Fibroblast of lung (primary cell): Measurements from ENCODE around the gene TCHP. TPM values are rescaled to one million over a fixed set of nuclear protein-coding genes. Genes with fewer than 3 reads are reported as not detected.

Experiments used
- DNase-seq, 2 donors: peaks; one replicate each; pipeline versions ENCODE4 v3.0.0 to v3.0.0-alpha.2; 2010; ENCODE audit warnings: low read depth in 2 of 2
- H2AFZ ChIP-seq: 2 replicates; pipeline ENCODE4 v1.5.1; 2012; ENCODE audit warnings: low read length, control low read depth, inconsistent platforms
- H3K27ac ChIP-seq: 2 replicates; pipeline ENCODE4 v1.5.1; 2011; ENCODE audit warnings: low read length, control low read depth; ENCODE audit not compliant: insufficient read depth
- H3K27me3 ChIP-seq: 2 replicates; pipeline ENCODE4 v1.5.1; 2011; ENCODE audit warnings: mild to moderate bottlenecking, low read length; ENCODE audit not compliant: control insufficient read depth, insufficient read depth
- H3K36me3 ChIP-seq: 2 replicates; pipeline ENCODE4 v1.5.1; 2011; ENCODE audit warnings: low read length; ENCODE audit not compliant: control insufficient read depth, insufficient read depth
- H3K4me1 ChIP-seq: 2 replicates; pipeline ENCODE4 v1.5.1; 2011; ENCODE audit warnings: low read length; ENCODE audit not compliant: control insufficient read depth, insufficient read depth; ENCODE audit errors: extremely low read depth
- H3K4me2 ChIP-seq: 2 replicates; pipeline ENCODE4 v1.5.1; 2011; ENCODE audit warnings: low read length, control low read depth; ENCODE audit not compliant: insufficient read depth; ENCODE audit errors: extremely low read depth
- H3K4me3 ChIP-seq, 4 experiments: fragments of 200-600 bp in 1 of 4; sonication (generic) in 1 of 4; replicated peaks in 1 of 4; 2 replicates each; pipeline ENCODE4 v1.5.1; 2011 to 2016; ENCODE audit warnings: low read length in 4 of 4, low read depth in 3 of 4, mild to moderate bottlenecking in 3 of 4, control low read depth in 2 of 4, inconsistent platforms in 1 of 4, mixed read lengths in 1 of 4; ENCODE audit not compliant: insufficient read depth in 1 of 4; ENCODE audit errors: control extremely low read depth in 1 of 4
- H3K79me2 ChIP-seq: 2 replicates; pipeline ENCODE4 v1.5.1; 2012; ENCODE audit warnings: mild to moderate bottlenecking, low read length, inconsistent platforms; ENCODE audit not compliant: control insufficient read depth, insufficient read depth
- H3K9ac ChIP-seq: 2 replicates; pipeline ENCODE4 v1.5.1; 2011; ENCODE audit warnings: mild to moderate bottlenecking, low read length, control low read depth; ENCODE audit not compliant: insufficient read depth
- H3K9me3 ChIP-seq: 2 replicates; pipeline ENCODE4 v1.5.1; 2012; ENCODE audit warnings: low read depth, low read length; ENCODE audit not compliant: control insufficient read depth, insufficient read depth
- H4K20me1 ChIP-seq: 2 replicates; pipeline ENCODE4 v1.5.1; 2011; ENCODE audit warnings: low read length; ENCODE audit not compliant: control insufficient read depth, insufficient read depth; ENCODE audit errors: extremely low read depth
- EZH2 ChIP-seq: IDR thresholded peaks from 2 replicates; pipeline ENCODE4 v1.5.1; 2012; ENCODE audit warnings: low read length, control low read depth, mild to moderate bottlenecking; ENCODE audit errors: missing control alignments
- polyA plus RNA-seq, 2 donors: library from polyadenylated mRNA; depleted of rRNA in 1 of 2; stranded (reverse) in 1 of 2; unstranded in 1 of 2; fragments of >200 nt; gene quantifications; 2 replicates each; pipeline ENCODE4 v1.2.1, GENCODE V29; 2011 to 2012; ENCODE audit warnings: missing spikeins in 1 of 2
- total RNA-seq: library from RNA; depleted of rRNA; stranded (reverse); fragments of >200 nt; gene quantifications from 2 replicates; pipeline ENCODE4 v1.2.1, GENCODE V29; 2014
- TF ChIP-seq, protein P1 (sequence below), 2 donors: IDR thresholded peaks in 1 of 2; conservative IDR thresholded peaks in 1 of 2; 1 replicate in 1 of 2; 2 replicates in 1 of 2; pipeline ENCODE4 v1.5.1; 2011 to 2012; ENCODE audit warnings: low read length in 2 of 2, control low read depth in 1 of 2, inconsistent platforms in 1 of 2, low read depth in 1 of 2, mild to moderate bottlenecking in 1 of 2

The TCHP gene
- total and polyA plus RNA-seq, 2 donors (not counting 1 experiment from before 2014, with no cell fraction given), result 9.4 to 10.3 TPM

DNA sequence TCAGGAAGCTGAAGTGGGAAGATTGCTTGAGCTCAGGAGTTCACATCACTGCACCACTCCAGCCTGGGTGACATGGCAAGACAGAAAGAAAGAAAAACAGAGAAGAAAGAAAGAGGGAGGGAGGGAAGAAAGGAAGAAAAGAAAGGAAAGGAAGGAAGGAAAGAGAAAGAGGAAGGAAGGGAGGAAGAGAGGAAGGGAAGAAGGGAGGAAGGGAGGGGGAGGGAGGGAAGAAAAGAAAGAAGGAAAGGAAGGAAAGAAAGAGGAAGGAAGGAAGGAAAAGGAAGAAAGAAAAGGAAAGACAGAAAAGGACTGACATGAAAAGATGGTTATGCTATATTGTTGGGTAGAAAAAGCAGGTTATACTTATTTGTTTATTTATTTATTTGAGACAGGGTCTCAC is 23.7 kb upstream of the TCHP start:
- Histone ChIP-seq H3K27me3 (no peaks in the 10 kb centered on the region), H3K27ac (no peak overlapping the region), H3K4me1 (peaks cover 14% of the 10 kb centered on the region), H3K79me2 (peaks cover 47% of the 10 kb centered on the region), H3K36me3 (no peaks in the 10 kb centered on the region), H3K4me2 (no peak overlapping the region), H3K9ac (no peak overlapping the region), H3K9me3 (no peaks in the 10 kb centered on the region), H4K20me1 (no peaks in the 10 kb centered on the region), H2AFZ (no peak overlapping the region), H3K4me3 (no peak overlapping the region)
- TF ChIP-seq, protein P1, sequence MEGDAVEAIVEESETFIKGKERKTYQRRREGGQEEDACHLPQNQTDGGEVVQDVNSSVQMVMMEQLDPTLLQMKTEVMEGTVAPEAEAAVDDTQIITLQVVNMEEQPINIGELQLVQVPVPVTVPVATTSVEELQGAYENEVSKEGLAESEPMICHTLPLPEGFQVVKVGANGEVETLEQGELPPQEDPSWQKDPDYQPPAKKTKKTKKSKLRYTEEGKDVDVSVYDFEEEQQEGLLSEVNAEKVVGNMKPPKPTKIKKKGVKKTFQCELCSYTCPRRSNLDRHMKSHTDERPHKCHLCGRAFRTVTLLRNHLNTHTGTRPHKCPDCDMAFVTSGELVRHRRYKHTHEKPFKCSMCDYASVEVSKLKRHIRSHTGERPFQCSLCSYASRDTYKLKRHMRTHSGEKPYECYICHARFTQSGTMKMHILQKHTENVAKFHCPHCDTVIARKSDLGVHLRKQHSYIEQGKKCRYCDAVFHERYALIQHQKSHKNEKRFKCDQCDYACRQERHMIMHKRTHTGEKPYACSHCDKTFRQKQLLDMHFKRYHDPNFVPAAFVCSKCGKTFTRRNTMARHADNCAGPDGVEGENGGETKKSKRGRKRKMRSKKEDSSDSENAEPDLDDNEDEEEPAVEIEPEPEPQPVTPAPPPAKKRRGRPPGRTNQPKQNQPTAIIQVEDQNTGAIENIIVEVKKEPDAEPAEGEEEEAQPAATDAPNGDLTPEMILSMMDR (conservative IDR thresholded peaks at IDR 0.05 in 1 of 2, IDR thresholded peaks at IDR 0.05 in 1 of 2; ENCODE audit: low read depth in 1 of 2, low read length in 2 of 2), result no peak
- no peak for TF ChIP-seq EZH2
- DNase-seq, result no peak

DNA sequence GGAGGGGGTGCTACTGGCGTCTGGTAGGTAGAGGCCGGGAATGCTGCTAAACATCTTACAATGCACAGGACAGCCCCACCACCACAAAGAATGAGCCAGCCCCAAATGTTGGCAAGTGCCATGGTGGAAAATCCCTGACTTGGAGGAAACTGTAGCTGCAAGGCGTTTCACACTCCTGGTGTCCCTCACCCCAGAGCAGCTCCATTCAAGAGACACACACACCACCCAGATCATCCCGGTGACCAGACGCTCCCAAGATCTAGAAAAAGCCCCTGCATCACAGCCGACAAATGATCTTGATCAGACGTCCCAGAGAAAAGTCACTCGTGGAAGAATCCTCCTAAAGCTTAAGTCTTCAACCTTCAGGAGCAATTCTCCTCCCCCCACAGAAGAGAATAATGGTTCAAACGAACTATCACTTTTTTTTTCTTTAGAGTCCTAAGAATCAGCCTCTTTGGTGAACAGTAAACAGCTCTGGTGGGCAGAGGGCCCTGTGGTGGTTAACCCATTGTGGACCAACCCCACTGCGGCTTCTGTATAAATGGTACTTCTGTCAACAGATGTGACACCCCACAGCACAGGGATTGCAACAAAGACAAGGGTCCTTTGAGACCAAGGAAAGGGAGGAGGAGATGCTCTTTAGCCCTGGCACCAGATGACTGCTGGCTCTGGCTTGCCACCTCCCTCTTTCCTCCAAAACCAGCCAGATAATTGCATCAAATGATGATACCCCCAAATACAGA is 22.4 kb upstream of the TCHP start:
- DNase-seq, result no peak
- no peaks in the 10 kb centered on the region for H4K20me1 ChIP-seq
- H3K9ac ChIP-seq, result no peak overlapping the region
- no peaks in the 10 kb centered on the region for H3K36me3 ChIP-seq
- H3K4me1 ChIP-seq, result peaks cover 7% of the 10 kb centered on the region
- H3K27ac ChIP-seq, result no peak overlapping the region
- peaks cover 45% of the 10 kb centered on the region for H3K79me2 ChIP-seq
- H2AFZ ChIP-seq, result no peak overlapping the region
- no peak for TF ChIP-seq EZH2
- TF ChIP-seq, protein P1 (conservative IDR thresholded peaks at IDR 0.05 in 1 of 2, IDR thresholded peaks at IDR 0.05 in 1 of 2; ENCODE audit: low read depth in 1 of 2, low read length in 2 of 2), result no peak
- no peaks in the 10 kb centered on the region for H3K27me3 ChIP-seq
- H3K4me2 ChIP-seq, result peak overlapping the region; percentile 7
- no peaks in the 10 kb centered on the region for H3K9me3 ChIP-seq
- H3K4me3 ChIP-seq, result no peak overlapping the region

DNA sequence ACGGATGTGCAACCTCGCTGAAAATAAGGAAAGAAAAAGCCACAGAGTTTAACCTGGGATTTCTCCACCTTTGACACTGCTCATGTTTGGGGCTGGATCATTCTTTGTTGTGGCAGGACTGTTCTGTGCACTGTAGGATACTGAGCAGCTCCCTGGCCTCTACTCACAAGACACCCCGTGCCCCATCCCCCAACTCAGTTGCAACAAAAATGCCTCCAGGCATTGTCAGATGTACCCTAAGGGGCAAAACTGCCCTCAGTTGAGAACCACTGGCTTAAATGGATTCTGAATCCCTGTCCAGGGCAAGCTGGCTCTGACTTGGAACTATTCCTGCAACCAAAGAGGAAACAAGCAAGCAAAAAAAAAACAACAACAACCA is 21.8 kb upstream of the TCHP start:
- peaks cover 7% of the 10 kb centered on the region for H3K4me1 ChIP-seq
- no peak for DNase-seq
- H3K79me2 ChIP-seq, result peaks cover 45% of the 10 kb centered on the region
- no peak overlapping the region for H3K4me3 ChIP-seq
- TF ChIP-seq, protein P1 (conservative IDR thresholded peaks at IDR 0.05 in 1 of 2, IDR thresholded peaks at IDR 0.05 in 1 of 2; ENCODE audit: low read depth in 1 of 2, low read length in 2 of 2), result no peak
- TF ChIP-seq EZH2, result no peak
- H3K36me3 ChIP-seq, result no peaks in the 10 kb centered on the region
- H3K27ac ChIP-seq, result no peak overlapping the region
- H3K9me3 ChIP-seq, result no peaks in the 10 kb centered on the region
- no peaks in the 10 kb centered on the region for H4K20me1 ChIP-seq
- no peak overlapping the region for H2AFZ ChIP-seq
- H3K27me3 ChIP-seq, result no peaks in the 10 kb centered on the region
- H3K9ac ChIP-seq, result no peak overlapping the region
- peak overlapping the region; percentile 94 for H3K4me2 ChIP-seq
